Epithelial cell of proximal tubule (primary cell): ENCODE measurements around the gene LSS. TPM values are rescaled to one million over a fixed set of nuclear protein-coding genes. Genes with fewer than 3 reads are reported as not detected.

Source experiments
- DNase-seq: peaks from one replicate; pipeline ENCODE4 v3.0.0-alpha.2; 2011; ENCODE audit warnings: low read depth
- H3K4me3 ChIP-seq: 2 replicates; pipeline ENCODE4 v1.5.1; 2011; ENCODE audit warnings: low read depth, mild to moderate bottlenecking, low read length
- total RNA-seq: library from RNA; depleted of rRNA; stranded (reverse); fragments of >200 nt; gene quantifications from 2 replicates; pipeline ENCODE4 v1.2.3, GENCODE V29; 2015
- TF ChIP-seq, protein P1 (sequence below): conservative IDR thresholded peaks from 2 replicates; pipeline ENCODE4 v1.5.1; 2012; ENCODE audit warnings: low read depth, mild to moderate bottlenecking, low read length

The LSS gene
- total RNA-seq, 1 donor from 2014 or later = 32.0 TPM

DNA sequence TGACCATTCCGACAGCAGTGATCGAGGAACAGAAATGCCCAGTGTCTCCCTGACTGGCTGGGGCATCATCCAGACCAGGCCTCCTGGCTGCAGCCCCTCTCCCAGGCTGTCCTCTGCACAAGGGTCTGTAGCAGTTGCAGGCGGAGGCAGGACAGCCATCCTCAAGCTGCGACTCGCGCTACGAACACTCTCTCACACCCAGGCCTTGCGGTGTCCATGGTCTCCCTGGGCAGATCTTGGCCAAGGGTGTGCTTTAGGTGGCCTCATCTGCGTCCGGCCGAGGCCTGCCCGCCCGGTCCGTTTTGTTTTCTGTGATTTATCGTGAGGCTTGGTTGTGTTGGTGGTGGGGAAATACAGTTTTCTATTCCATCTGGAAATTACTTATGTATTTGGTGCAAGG lies 88.9 kb downstream of the LSS start:
- no peak overlapping the region for H3K4me3 ChIP-seq
- no peak for DNase-seq
- TF ChIP-seq, protein P1, sequence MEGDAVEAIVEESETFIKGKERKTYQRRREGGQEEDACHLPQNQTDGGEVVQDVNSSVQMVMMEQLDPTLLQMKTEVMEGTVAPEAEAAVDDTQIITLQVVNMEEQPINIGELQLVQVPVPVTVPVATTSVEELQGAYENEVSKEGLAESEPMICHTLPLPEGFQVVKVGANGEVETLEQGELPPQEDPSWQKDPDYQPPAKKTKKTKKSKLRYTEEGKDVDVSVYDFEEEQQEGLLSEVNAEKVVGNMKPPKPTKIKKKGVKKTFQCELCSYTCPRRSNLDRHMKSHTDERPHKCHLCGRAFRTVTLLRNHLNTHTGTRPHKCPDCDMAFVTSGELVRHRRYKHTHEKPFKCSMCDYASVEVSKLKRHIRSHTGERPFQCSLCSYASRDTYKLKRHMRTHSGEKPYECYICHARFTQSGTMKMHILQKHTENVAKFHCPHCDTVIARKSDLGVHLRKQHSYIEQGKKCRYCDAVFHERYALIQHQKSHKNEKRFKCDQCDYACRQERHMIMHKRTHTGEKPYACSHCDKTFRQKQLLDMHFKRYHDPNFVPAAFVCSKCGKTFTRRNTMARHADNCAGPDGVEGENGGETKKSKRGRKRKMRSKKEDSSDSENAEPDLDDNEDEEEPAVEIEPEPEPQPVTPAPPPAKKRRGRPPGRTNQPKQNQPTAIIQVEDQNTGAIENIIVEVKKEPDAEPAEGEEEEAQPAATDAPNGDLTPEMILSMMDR = no peak

DNA sequence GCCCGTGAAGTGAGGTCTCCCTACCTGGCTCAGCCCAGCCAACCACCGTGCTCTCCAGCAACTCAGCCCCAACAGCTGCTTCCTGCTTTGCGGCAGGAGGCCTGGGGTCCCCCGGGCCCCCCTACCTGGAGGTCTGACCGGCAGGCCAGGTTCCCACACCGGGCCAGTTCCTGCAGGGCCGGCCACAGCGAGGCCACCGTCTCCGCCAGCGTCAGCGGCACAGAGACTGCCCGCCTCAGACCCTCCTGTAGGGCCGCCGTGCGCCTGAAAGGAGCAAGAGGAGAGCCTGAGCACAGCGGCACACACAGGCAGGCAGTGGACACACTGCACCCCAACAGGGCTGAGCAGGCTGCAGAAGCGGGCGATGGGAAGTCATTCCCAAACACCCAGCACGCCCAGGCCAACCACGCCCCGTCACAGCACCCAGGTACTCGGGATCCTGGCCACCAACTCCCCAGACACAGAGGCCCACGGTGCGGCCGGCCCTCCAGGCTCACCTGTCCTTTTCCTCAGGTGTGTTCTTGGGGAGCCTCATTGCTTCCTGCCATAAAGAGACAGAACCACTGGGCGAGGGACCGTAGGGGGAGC lies 90.1 kb downstream of the LSS start:
- DNase-seq = no peak
- H3K4me3 ChIP-seq = no peak overlapping the region
- TF ChIP-seq, protein P1 = no peak

Other genes with a start within 250 kb of the LSS start
- 76.9 and 135 TPM in 2 replicates for gene COL6A1, start 247.0 kb downstream of the LSS start, total RNA-seq
- 71.5 and 138 TPM in 2 replicates for gene COL6A2, start 130.7 kb downstream of the LSS start, total RNA-seq
- gene FTCD, start 73.2 kb downstream of the LSS start, total RNA-seq = not detected in 2 replicates
- gene SPATC1L, start 44.3 kb downstream of the LSS start, total RNA-seq = 15.6 and 22.0 TPM in 2 replicates
- 65.1 and 84.7 TPM in 2 replicates for gene MCM3AP, start 56.8 kb upstream of the LSS start, total RNA-seq
- gene YBEY, start 57.6 kb upstream of the LSS start, total RNA-seq = 7.0 and 10.9 TPM in 2 replicates
- 10.3 and 12.1 TPM in 2 replicates for gene C21orf58, start 95.1 kb upstream of the LSS start, total RNA-seq
- gene PCNT, start 95.4 kb upstream of the LSS start, total RNA-seq = 15.1 and 18.7 TPM in 2 replicates
- 13.5 and 20.9 TPM in 2 replicates for gene DIP2A, start 230.1 kb upstream of the LSS start, total RNA-seq